DOHH2 (cell line): Measurements from ENCODE around the gene GOLGA2.

Experiments
- CTCF ChIP-seq: fragments of 200-600 bp; sonication (generic); IDR thresholded peaks from one replicate; pipeline ENCODE4 v1.5.1; 2014; ENCODE audit warnings: antibody characterized with exemption, mild to moderate bottlenecking, low read depth, low read length; ENCODE audit not compliant: poor library complexity, severe bottlenecking
- EZH2phosphoT487 ChIP-seq: fragments of 200-600 bp; sonication (generic); IDR thresholded peaks from 2 replicates; pipeline ENCODE4 v1.6.1; 2017; ENCODE audit warnings: borderline replicate concordance, mild to moderate bottlenecking, antibody characterized with exemption, low read length, moderate library complexity, mixed read lengths

- no peak for TF ChIP-seq CTCF
- TF ChIP-seq EZH2phosphoT487 = no peak
Observed at GRCh38 chr9:128258326-128258725, 17.5 kb downstream of the GOLGA2 start.
